HepG2 (cell line): Measurements from ENCODE around the gene MTPN. TPM values are rescaled to one million over a fixed set of nuclear protein-coding genes. Genes with fewer than 3 reads are reported as not detected.

Experiments used
- ATAC-seq: fragments of 200-7000 bp; cut with Tn5 transposase; 3 replicates; pipeline ENCODE4 v1.9.1; 2020; ENCODE audit warnings: mild to moderate bottlenecking, moderate library complexity
- BruUV-seq: library from RNA; stranded (reverse); fragments of 400-500 nt; replicated peaks from 2 replicates; lab custom pipeline; 2021; lab: Mats Ljungman, UMichigan
- CTCF ChIA-PET: fragments of 300-600 bp; formaldehyde crosslinking; extraction: SDS; loops from one replicate; lab custom pipeline; 2021; ENCODE audit warnings: low total read pairs, inconsistent platforms, low intra/inter-chr PET ratio; lab: Yijun Ruan, JAX
- POLR2A ChIA-PET: fragments of 350-600 bp; sonication (Branson Sonifier 250); formaldehyde crosslinking; loops from one replicate; lab custom pipeline; 2020; ENCODE audit warnings: antibody characterized with exemption, inconsistent platforms; lab: Yijun Ruan, JAX
- DNase-seq: peaks from one replicate; pipeline ENCODE4 v3.0.0-alpha.2; 2015; ENCODE audit warnings: low spot score
- FAIRE-seq: peaks from 3 replicates; lab custom pipeline; 2011; peaks lifted over from hg19 to GRCh38; lab: Jason Lieb, UNC
- H2AFZ ChIP-seq: one replicate; pipeline ENCODE4 v1.6.1; 2011; ENCODE audit warnings: low read length, inconsistent platforms
- H3K27ac ChIP-seq: fragments of 300-600 bp; 3 replicates; pipeline ENCODE4 v1.8.0; 2011; ENCODE audit warnings: mixed run types, mild to moderate bottlenecking, mixed read lengths, low read length, inconsistent platforms; ENCODE audit not compliant: insufficient read depth; ENCODE audit errors: extremely low read length
- H3K27me3 ChIP-seq, 2 experiments: fragments of 200-600 bp in 1 of 2; 2 replicates in 1 of 2; 3 replicates in 1 of 2; pipeline versions ENCODE4 v1.6.0 to v1.8.0; 2011; ENCODE audit warnings: low read length in 2 of 2, mild to moderate bottlenecking in 2 of 2, moderate library complexity in 2 of 2, inconsistent platforms in 1 of 2; ENCODE audit not compliant: insufficient read depth in 2 of 2, control insufficient read depth in 1 of 2
- H3K36me3 ChIP-seq, 2 experiments: fragments of 200-600 bp in 1 of 2; replicated peaks in 1 of 2; 2 replicates in 1 of 2; 3 replicates in 1 of 2; pipeline versions ENCODE4 v1.5.1 to v1.8.0; 2011; ENCODE audit warnings: low read length in 2 of 2, inconsistent platforms in 1 of 2; ENCODE audit not compliant: insufficient read depth in 2 of 2, control insufficient read depth in 1 of 2
- H3K4me1 ChIP-seq: 2 replicates; pipeline ENCODE4 v1.5.1; 2012; ENCODE audit warnings: low read length, inconsistent platforms; ENCODE audit not compliant: insufficient read depth
- H3K4me2 ChIP-seq: 2 replicates; pipeline ENCODE4 v1.6.0; 2011; ENCODE audit warnings: low read depth, low read length, inconsistent platforms
- H3K4me3 ChIP-seq, 3 experiments: fragments of 200-600 bp in 1 of 3; sonication (generic), shearing (Covaris generic) in 1 of 3; replicated peaks in 1 of 3; 2 replicates each; pipeline ENCODE4 v1.5.1; 2011 to 2016; ENCODE audit warnings: low read length in 3 of 3, inconsistent platforms in 2 of 3, low read depth in 2 of 3, mild to moderate bottlenecking in 2 of 3, control low read depth in 1 of 3, mixed read lengths in 1 of 3; ENCODE audit not compliant: insufficient read depth in 1 of 3
- H3K79me2 ChIP-seq: one replicate; pipeline ENCODE4 v1.6.1; 2011; ENCODE audit warnings: low read length, inconsistent platforms; ENCODE audit not compliant: insufficient read depth
- H3K9ac ChIP-seq: 2 replicates; pipeline ENCODE4 v1.6.0; 2011; ENCODE audit warnings: mild to moderate bottlenecking, low read depth, low read length, inconsistent platforms; ENCODE audit not compliant: insufficient read depth
- H3K9me3 ChIP-seq: 2 replicates; pipeline ENCODE4 v1.5.1; 2012; ENCODE audit warnings: mild to moderate bottlenecking, low read length
- H4K20me1 ChIP-seq: 2 replicates; pipeline ENCODE4 v1.6.0; 2011; ENCODE audit warnings: inconsistent platforms, mild to moderate bottlenecking, low read length, moderate library complexity; ENCODE audit not compliant: insufficient read depth
- CENPBD1 ChIP-seq: sonication (generic); formaldehyde crosslinking; IDR thresholded peaks from 2 replicates; pipeline ENCODE4 v1.8.0; 2022; ENCODE audit warnings: missing genetic modification reagents, low read depth, mild to moderate bottlenecking, borderline replicate concordance
- DNMT3B ChIP-seq: conservative IDR thresholded peaks from 2 replicates; pipeline ENCODE4 v1.6.1; 2016; ENCODE audit warnings: missing biosample characterization, control low read depth
- HOXA9 ChIP-seq: sonication (generic); formaldehyde crosslinking; IDR thresholded peaks from 2 replicates; pipeline ENCODE4 v1.8.1; 2022; ENCODE audit warnings: missing genetic modification reagents, mild to moderate bottlenecking, moderate library complexity, borderline replicate concordance
- KDM2A ChIP-seq: sonication (generic); formaldehyde crosslinking; IDR thresholded peaks from 2 replicates; pipeline ENCODE4 v1.4.0; 2020; ENCODE audit warnings: low read depth, missing genetic modification reagents, borderline replicate concordance
- PBX3 ChIP-seq: sonication (generic); formaldehyde crosslinking; IDR thresholded peaks from 2 replicates; pipeline ENCODE4 v1.8.1; 2023; ENCODE audit warnings: missing genetic modification reagents, inconsistent platforms, borderline replicate concordance
- SRSF4 ChIP-seq: fragments of 200-400 bp; formaldehyde crosslinking; IDR thresholded peaks from one replicate; pipeline ENCODE4 v1.6.1; 2018; ENCODE audit warnings: mild to moderate bottlenecking, low read depth, low read length, moderate library complexity; ENCODE audit not compliant: poor library complexity, severe bottlenecking
- TFE3 ChIP-seq: IDR thresholded peaks from 2 replicates; pipeline ENCODE4 v1.6.1; 2016
- THAP8 ChIP-seq: sonication (generic); formaldehyde crosslinking; IDR thresholded peaks from 2 replicates; pipeline ENCODE4 v1.5.1; 2020; ENCODE audit warnings: missing genetic modification reagents, mild to moderate bottlenecking, borderline replicate concordance
- THAP9 ChIP-seq: sonication (generic); formaldehyde crosslinking; IDR thresholded peaks from 2 replicates; pipeline ENCODE4; 2020; ENCODE audit warnings: missing genetic modification reagents, mild to moderate bottlenecking, borderline replicate concordance
- ZBTB4 ChIP-seq: sonication (generic); formaldehyde crosslinking; IDR thresholded peaks from 2 replicates; pipeline ENCODE4 v1.4.0; 2020; ENCODE audit warnings: missing genetic modification reagents, mild to moderate bottlenecking, borderline replicate concordance
- WGBS: methylation state at CpG from one replicate; pipeline ENCODE4 v1.1.6; 2017; ENCODE audit warnings: low lambda C conversion rate; 5-methylcytosine and 5-hydroxymethylcytosine counted together
- in situ Hi-C: cut with HindIII; loops from 2 replicates; pipeline ENCODE4 v1.10.0; 2017; ENCODE audit warnings: low pct_unique_long_range_greater_than_20kb; ENCODE audit not compliant: extremely low pct_ligation_motif_present
- intact Hi-C: fragments of 100-400 bp; cut with micrococcal nuclease; formaldehyde crosslinking; loops from one replicate; pipeline ENCODE4 v1.10.0; 2022; ENCODE audit not compliant: unreplicated experiment
- polyA plus RNA-seq, 8 experiments: library from polyadenylated mRNA; depleted of rRNA in 3 of 8; stranded (reverse) in 7 of 8; unstranded in 1 of 8; fragments of >200 nt; fragmentation: Illumina TruSeq in 4 of 8; extraction: Trizol in 4 of 8; gene quantifications; 2 replicates each; pipeline versions ENCODE4 v1.2.1 to v1.2.3, GENCODE V29; 2011 to 2016; ENCODE audit warnings: low read depth in 4 of 8, missing spikeins in 1 of 8, mixed read lengths in 1 of 8; ENCODE audit not compliant: insufficient read depth in 1 of 8
- total RNA-seq, 5 experiments: library from RNA; depleted of rRNA; stranded (reverse); fragments of >200 nt; fragmentation: Illumina TruSeq; extraction: Trizol; gene quantifications; 2 replicates each; pipeline ENCODE4 v1.2.3, GENCODE V29; 2016; ENCODE audit warnings: low read depth in 1 of 5

The MTPN gene
- total and polyA plus RNA-seq, 2 of the 13 experiments (the other 11 are each of a cell fraction or from before 2014, with no cell fraction given): 31.1 to 71.7 TPM

GRCh38 chr7:135970045-135970444, 7.1 kb downstream of the MTPN start (continued):
- TF ChIP-seq THAP9 (CRISPR knock-in tag) (no peak), THAP8 (CRISPR knock-in tag) (no peak)

- in situ Hi-C loops: no loop called here
- TF ChIP-seq CENPBD1 (no peak), SRSF4 (no peak), PBX3 (CRISPR knock-in tag) (no peak), ZBTB4 (CRISPR knock-in tag) (no peak), TFE3 (CRISPR knock-in tag) (no peak), DNMT3B (CRISPR knock-in tag) (no peak), KDM2A (CRISPR knock-in tag) (no peak), HOXA9 (CRISPR knock-in tag) (no peak)
Observed at GRCh38 chr7:135966341-135967043, 10.7 kb downstream of the MTPN start.

More at GRCh38 chr7:135966341-135967043, 10.7 kb downstream of the MTPN start:
- FAIRE-seq: no peak
- ChIA-PET POLR2A (no interaction called here), CTCF (no interaction called here)
- Histone ChIP-seq H3K4me2 (peak overlapping the region; percentile 16; the same call in 1 of the 2 replicates), H3K4me3 (no peak overlapping the region), H2AFZ (no peak overlapping the region), H3K9me3 (no peaks in the 10 kb centered on the region), H3K9ac (no peak overlapping the region), H3K4me1 (peaks cover 36% of the 10 kb centered on the region), H4K20me1 (0 out of 2 replicates have a peak, but pooled peaks cover 3% of the 10 kb centered on the region), H3K27ac (no peak overlapping the region), H3K27me3 (no peaks in the 10 kb centered on the region), H3K79me2 (peaks cover 45% of the 10 kb centered on the region), H3K36me3 (peaks cover 0 to 1% of the 10 kb centered on the region in 2 experiments; a peak in 1 of 5 replicates)
- no peak for DNase-seq
- ATAC-seq: no peak
- no TSS peak for BruUV-seq
- WGBS: 98% methylated on average over 9 of the region's 9 CpGs
- intact Hi-C loops: no loop called here
